D721Med (cell line): Measurements from ENCODE around the gene MRRF.

ENCODE experiments used
- DNase-seq: peaks from one replicate; pipeline ENCODE4 v3.0.0; 2011; ENCODE audit warnings: low spot score; ENCODE audit not compliant: insufficient read length
- FAIRE-seq: peaks from 2 replicates; lab custom pipeline; 2011; peaks lifted over from hg19 to GRCh38; lab: Jason Lieb, UNC
- TF ChIP-seq, protein P1 (sequence below): IDR thresholded peaks from 2 replicates; pipeline ENCODE4 v1.5.1; 2012; ENCODE audit warnings: mild to moderate bottlenecking, control low read depth; ENCODE audit not compliant: insufficient read depth; ENCODE audit errors: missing control alignments

MRRF gene

DNA sequence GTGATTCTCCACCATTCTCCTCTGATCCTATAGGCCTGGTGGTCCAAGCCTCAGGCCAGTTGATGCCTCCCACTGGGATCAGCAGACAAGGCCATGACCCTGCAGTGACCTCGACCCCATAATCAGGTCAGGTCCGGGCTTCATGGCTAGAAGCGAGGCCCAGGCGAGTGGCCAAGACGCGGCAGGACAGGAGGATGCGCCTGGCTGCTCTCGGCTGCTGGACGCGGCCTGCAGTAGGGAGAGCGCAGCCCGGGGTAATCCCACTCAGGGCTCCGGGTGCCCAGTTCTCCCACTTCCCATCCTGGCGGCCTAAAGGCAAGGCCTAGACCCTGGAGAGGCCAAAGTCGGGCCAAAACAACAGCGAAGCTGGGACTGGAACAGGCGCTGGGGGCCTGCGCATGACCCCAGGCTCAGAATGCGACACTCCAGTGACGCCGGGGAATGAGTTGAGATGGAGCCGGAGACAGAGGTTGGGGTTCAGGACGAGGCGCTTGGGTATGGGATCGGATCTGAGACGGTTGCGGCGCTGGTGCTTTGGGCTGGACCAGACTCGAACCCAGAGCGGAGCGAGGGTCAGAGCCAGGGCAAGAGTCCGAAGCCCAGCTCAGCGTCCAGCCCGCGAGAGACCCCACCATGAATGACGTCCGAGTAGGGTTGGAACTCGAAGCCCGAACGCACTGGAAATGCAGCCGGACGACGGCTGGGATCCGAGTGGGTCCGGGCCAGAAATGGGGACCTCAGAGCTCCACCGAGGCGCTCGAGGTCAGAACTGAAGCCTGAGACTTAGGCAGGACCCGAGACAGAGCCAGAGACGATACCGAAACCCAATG lies 39.2 kb upstream of the MRRF start:
- TF ChIP-seq, protein P1, sequence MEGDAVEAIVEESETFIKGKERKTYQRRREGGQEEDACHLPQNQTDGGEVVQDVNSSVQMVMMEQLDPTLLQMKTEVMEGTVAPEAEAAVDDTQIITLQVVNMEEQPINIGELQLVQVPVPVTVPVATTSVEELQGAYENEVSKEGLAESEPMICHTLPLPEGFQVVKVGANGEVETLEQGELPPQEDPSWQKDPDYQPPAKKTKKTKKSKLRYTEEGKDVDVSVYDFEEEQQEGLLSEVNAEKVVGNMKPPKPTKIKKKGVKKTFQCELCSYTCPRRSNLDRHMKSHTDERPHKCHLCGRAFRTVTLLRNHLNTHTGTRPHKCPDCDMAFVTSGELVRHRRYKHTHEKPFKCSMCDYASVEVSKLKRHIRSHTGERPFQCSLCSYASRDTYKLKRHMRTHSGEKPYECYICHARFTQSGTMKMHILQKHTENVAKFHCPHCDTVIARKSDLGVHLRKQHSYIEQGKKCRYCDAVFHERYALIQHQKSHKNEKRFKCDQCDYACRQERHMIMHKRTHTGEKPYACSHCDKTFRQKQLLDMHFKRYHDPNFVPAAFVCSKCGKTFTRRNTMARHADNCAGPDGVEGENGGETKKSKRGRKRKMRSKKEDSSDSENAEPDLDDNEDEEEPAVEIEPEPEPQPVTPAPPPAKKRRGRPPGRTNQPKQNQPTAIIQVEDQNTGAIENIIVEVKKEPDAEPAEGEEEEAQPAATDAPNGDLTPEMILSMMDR: no peak
- FAIRE-seq (no peak), DNase-seq (no peak)

DNA sequence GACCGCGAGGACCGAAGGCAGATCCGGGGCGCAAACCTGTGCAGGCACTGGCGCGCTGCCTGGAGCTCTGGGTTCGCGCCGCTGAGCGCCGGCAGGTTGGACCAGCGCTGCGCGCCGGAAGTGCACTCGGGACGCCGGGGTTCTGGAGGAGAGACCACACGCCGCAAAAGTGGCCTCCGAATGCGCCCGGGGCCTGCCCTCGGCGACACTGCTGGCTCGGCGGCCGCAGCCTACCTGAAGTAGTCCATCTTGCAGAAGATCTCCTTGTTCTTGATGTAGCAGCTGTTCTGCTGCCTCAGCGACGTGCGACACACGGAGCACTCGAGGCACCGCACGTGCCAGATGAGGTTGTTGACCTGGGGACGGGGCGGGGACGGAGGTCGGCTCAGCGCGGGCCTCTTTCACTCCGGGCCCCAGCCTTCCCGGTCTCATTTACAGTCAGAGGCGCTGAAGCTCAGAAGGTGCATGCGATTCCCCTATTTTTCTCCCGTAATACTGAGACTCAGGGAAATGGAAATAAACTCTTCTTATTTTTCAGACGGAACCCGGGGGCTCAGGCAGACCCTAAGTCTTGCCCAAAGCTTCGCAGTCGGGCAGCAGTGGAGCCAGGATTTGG lies 38.4 kb upstream of the MRRF start:
- TF ChIP-seq, protein P1: no peak
- FAIRE-seq: no peak
- DNase-seq: no peak

DNA sequence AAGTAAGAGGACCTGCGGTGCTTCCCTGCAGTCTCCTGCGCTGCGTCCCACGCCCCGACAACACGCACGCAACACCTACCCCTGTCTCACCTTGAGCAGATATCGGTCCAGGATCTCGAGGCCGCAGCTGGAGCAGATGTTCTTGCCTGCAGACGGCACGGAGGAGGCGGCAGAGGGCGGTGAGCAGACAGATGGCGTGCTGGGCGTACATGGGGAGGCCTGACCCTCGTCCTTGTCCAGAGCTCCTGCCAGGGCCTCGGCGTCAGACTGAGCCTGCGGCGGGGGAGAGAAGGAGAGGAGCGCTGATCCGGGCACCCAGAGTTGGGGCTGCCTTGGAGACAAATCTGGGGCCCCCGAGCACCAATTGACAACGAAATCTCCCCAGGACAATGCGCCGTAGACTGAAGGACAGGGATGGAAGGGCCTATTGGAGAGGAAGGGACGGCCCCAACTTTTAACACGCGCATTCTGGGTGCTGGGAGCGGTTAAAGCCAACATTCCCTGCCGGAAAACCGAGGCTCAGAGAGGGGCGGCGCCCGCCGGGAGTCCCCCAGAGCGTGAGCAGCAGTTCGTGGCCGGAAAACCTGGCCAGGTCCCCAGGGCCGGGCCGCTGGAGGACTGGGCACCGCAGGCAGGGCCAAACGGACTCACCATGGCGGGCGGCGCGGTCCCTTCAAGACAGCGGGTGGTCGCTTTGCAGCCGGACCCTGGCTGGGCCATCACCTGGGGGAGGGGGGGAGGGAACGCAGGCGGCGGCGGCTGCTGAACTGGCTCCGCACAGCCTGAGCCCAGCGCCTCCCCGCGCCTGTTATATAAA lies 37.7 kb upstream of the MRRF start:
- FAIRE-seq (no peak), DNase-seq (no peak)
- TF ChIP-seq, protein P1: no peak

DNA sequence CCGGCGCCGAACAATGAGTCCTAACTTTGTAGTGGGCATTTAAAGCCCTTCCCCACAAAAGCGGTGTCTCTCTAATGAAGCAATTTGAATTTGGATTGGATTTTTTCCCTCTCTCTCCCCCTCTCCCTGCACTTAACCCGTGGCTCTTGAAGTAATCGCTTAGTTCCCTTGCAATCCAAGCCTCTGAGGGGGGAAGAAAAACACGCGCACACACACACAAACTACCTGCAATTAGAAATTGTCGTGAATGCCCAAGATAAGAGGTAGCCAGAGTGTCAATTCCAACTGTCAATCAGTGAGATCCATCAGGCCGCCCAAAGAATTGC lies 37.1 kb upstream of the MRRF start:
- no peak for FAIRE-seq
- TF ChIP-seq, protein P1: no peak
- DNase-seq: no peak

DNA sequence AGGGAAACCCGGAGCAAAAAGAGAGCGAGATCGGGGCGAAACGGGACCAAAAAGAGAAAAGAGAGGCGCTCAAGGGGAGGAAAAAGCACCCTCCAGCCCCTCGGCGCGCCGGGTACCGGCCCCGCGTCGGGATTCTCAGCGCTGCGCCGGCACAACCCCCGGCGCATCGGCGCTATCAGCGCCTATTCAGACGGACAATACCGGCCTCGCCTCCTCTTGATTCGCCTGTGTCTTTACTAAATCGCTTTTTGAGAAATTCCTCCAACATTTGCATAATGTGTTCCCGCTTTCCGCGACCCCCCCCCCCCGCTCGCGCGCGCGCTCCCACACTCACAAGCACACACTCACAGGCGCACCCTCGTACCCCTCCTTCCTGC lies 36.5 kb upstream of the MRRF start:
- no peak for FAIRE-seq
- DNase-seq: no peak
- TF ChIP-seq, protein P1: no peak

DNA sequence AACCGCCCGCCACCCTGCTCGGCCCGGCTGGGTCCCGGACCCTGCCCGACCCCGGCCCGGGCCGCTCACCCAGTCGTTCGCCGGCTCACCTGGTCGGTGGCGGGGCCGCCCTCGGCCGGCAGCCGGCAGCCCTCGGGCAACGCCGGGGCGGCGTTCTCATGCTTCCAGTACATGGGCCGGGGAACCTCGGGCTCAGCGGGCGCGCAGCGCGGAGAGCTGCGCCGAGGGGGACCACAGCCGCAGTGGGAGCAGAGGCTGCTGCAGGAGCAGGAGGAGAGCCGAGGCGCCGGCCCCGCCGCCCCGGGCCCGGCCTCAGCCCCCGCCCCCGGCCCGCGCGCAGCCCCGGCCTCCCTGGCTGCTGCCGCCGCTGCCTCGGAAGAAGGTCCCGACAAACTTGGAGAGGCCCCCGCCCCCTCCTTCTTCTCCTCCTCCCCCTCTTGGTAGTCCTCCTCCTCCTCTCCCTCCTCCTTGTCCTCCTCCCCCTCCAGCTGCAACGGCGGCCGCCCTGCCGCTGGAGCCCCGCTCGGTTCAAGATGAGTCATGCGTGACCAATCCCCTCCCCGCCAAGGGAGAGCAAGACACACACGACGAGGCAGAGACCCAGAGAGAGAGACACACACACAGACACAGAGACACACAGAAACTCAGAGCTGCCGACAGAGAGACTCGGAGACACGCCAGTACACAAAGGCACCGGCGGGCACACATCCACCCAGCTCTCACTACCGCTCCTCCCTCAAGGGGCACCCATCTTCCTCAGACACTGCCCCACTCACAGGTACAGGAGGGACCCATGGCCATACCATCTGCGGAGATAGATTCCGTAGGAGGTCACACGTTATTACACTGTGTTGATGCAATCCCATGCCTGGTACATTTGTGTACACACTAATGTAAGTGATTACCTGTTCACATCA lies 35.9 kb upstream of the MRRF start, which contains the start of gene LHX6:
Gene LHX6 (minus strand): TSS at position 390 of the 917 bp plus-strand sequence. CDS start 217 bp downstream, at position 173.
- FAIRE-seq (no peak), DNase-seq (no peak)
- TF ChIP-seq, protein P1: no peak
